OCI-LY1 (cell line): Measurements from ENCODE around the gene TTC12.

Experiments
- EZH2 ChIP-seq: fragments of 200-600 bp; sonication (generic), shearing (Covaris generic); IDR thresholded peaks from 2 replicates; pipeline ENCODE4 v1.8.0; 2017; ENCODE audit warnings: borderline replicate concordance, mixed run types, mild to moderate bottlenecking, antibody characterized with exemption, low read length, moderate library complexity, mixed read lengths
- TF ChIP-seq, protein P1 (sequence below): fragments of 200-600 bp; sonication (generic), shearing (Covaris generic); IDR thresholded peaks from 2 replicates; pipeline ENCODE4 v1.5.1; 2017; ENCODE audit warnings: mild to moderate bottlenecking, antibody characterized with exemption, low read length, moderate library complexity, mixed read lengths

- TF ChIP-seq, protein P1, sequence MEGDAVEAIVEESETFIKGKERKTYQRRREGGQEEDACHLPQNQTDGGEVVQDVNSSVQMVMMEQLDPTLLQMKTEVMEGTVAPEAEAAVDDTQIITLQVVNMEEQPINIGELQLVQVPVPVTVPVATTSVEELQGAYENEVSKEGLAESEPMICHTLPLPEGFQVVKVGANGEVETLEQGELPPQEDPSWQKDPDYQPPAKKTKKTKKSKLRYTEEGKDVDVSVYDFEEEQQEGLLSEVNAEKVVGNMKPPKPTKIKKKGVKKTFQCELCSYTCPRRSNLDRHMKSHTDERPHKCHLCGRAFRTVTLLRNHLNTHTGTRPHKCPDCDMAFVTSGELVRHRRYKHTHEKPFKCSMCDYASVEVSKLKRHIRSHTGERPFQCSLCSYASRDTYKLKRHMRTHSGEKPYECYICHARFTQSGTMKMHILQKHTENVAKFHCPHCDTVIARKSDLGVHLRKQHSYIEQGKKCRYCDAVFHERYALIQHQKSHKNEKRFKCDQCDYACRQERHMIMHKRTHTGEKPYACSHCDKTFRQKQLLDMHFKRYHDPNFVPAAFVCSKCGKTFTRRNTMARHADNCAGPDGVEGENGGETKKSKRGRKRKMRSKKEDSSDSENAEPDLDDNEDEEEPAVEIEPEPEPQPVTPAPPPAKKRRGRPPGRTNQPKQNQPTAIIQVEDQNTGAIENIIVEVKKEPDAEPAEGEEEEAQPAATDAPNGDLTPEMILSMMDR: no peak
- TF ChIP-seq EZH2: no peak
Measured at GRCh38 chr11:113313601-113314000, 782 bp upstream of the TTC12 start.
